HL-60 (cell line): ENCODE results near the gene SLC7A7.
"Not testable (repeated sequence)": the region's sequence is repeated elsewhere in the genome, so short reads cannot be mapped to it uniquely, and the experiment has no call there.

Source experiments
- DNase-seq, 2 experiments: peaks; one replicate each; pipeline ENCODE4 v3.0.0-alpha.2; 2010 to 2020; ENCODE audit warnings: low read depth in 1 of 2, low spot score in 1 of 2
- H3K27ac ChIP-seq: fragments of 250-450 bp; sonication (Bioruptor Pico); replicated peaks from 2 replicates; pipeline ENCODE4 v1.5.1; 2020; ENCODE audit warnings: mild to moderate bottlenecking, moderate library complexity
- H3K27me3 ChIP-seq: fragments of 250-450 bp; sonication (Bioruptor Pico); 2 replicates; pipeline ENCODE4 v1.5.1; 2021; ENCODE audit warnings: mild to moderate bottlenecking, moderate library complexity; ENCODE audit not compliant: insufficient read depth, poor library complexity, severe bottlenecking
- H3K4me3 ChIP-seq: replicated peaks from 2 replicates; pipeline ENCODE4 v1.5.1; 2011; ENCODE audit warnings: mild to moderate bottlenecking, control low read depth, low read length; ENCODE audit not compliant: insufficient read depth
- CTCF ChIP-seq: IDR thresholded peaks from one replicate; pipeline ENCODE4 v1.5.1; 2011; ENCODE audit warnings: low read length, control low read depth, inconsistent platforms; ENCODE audit not compliant: insufficient read depth
- GABPA ChIP-seq: IDR thresholded peaks from 2 replicates; pipeline ENCODE4 v1.6.1; 2012; ENCODE audit warnings: low read depth
- POLR2AphosphoS5 ChIP-seq: IDR thresholded peaks from 2 replicates; pipeline ENCODE4 v1.6.1; 2012; ENCODE audit warnings: low read depth
- SPI1 ChIP-seq: IDR thresholded peaks from 2 replicates; pipeline ENCODE4 v1.6.1; 2012; ENCODE audit warnings: low read depth, mild to moderate bottlenecking, borderline replicate concordance
- TF ChIP-seq, protein P1 (sequence below): IDR thresholded peaks from 2 replicates; pipeline ENCODE4 v1.6.1; 2012; ENCODE audit warnings: low read depth; ENCODE audit not compliant: insufficient replicate concordance

The SLC7A7 gene

GRCh38 chr14:22807432-22808087 lies 7.7 kb downstream of the SLC7A7 start:
- DNase-seq = no peak
- TF ChIP-seq, protein P1, sequence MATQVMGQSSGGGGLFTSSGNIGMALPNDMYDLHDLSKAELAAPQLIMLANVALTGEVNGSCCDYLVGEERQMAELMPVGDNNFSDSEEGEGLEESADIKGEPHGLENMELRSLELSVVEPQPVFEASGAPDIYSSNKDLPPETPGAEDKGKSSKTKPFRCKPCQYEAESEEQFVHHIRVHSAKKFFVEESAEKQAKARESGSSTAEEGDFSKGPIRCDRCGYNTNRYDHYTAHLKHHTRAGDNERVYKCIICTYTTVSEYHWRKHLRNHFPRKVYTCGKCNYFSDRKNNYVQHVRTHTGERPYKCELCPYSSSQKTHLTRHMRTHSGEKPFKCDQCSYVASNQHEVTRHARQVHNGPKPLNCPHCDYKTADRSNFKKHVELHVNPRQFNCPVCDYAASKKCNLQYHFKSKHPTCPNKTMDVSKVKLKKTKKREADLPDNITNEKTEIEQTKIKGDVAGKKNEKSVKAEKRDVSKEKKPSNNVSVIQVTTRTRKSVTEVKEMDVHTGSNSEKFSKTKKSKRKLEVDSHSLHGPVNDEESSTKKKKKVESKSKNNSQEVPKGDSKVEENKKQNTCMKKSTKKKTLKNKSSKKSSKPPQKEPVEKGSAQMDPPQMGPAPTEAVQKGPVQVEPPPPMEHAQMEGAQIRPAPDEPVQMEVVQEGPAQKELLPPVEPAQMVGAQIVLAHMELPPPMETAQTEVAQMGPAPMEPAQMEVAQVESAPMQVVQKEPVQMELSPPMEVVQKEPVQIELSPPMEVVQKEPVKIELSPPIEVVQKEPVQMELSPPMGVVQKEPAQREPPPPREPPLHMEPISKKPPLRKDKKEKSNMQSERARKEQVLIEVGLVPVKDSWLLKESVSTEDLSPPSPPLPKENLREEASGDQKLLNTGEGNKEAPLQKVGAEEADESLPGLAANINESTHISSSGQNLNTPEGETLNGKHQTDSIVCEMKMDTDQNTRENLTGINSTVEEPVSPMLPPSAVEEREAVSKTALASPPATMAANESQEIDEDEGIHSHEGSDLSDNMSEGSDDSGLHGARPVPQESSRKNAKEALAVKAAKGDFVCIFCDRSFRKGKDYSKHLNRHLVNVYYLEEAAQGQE = no peak
- no peak for TF ChIP-seq SPI1
- Histone ChIP-seq H3K27ac (no peak overlapping the region), H3K27me3 (no peaks in the 10 kb centered on the region), H3K4me3 (no peak overlapping the region)

- H3K27ac ChIP-seq, H3K4me3 ChIP-seq, DNase-seq, H3K27me3 ChIP-seq: not testable (repeated sequence)
Observed at GRCh38 chr14:22805235-22805634, 10.0 kb downstream of the SLC7A7 start.

GRCh38 chr14:22803687-22803974 lies 11.6 kb downstream of the SLC7A7 start:
- Histone ChIP-seq H3K4me3 (no peak overlapping the region), H3K27me3 (no peaks in the 10 kb centered on the region), H3K27ac (no peak overlapping the region)
- no peak for DNase-seq
- TF ChIP-seq POLR2AphosphoS5 (no peak), GABPA (no peak), SPI1 (no peak), CTCF (no peak)
- TF ChIP-seq, protein P1 = no peak

DNA sequence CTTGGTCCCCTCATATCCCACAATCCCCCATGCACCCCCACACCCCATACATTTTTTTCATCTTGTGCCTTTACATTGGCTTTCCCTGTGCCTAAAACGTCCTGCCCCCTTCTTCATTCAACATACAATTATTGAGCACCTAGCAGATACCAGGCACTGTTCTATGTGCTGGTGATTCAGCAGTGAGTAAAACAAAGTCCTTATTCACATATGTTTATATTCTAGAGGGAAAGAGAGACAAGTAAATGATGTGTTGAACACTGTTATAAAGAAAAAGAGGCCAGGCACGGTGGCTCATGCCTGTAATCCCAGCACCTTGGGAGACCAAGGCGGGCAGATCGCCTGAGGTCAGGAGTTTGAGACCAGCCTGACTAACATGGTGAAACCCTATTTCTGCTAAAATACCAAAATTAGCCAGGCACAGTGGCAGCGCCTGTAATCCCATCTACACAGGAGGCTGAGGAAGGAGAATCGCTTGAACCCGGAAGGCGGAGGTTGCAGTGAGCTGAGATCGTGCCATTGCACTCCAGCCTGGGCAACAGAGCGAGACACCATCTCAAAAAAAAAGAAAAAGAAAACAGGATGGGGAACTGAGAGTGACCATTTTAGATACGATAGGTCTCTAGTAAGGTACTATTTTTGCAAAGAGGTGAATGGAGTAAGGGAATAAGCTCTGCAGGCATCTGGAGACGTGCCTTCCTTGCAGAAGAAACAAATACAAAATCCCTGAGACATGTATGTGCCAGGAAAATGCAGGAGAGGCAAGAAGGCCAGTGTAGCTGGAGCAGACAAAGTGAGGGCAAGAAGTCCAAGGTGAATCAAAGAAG lies 12.2 kb downstream of the SLC7A7 start:
- TF ChIP-seq POLR2AphosphoS5 (no peak), CTCF (no peak), GABPA (no peak), SPI1 (no peak)
- TF ChIP-seq, protein P1 = no peak
- Histone ChIP-seq H3K4me3 (no peak overlapping the region), H3K27ac (peak overlapping the region; percentile 66), H3K27me3 (no peaks in the 10 kb centered on the region)
- DNase-seq = no peak
